ENCODE results near the gene RPL35A. TPM values are rescaled to one million over a fixed set of nuclear protein-coding genes. Genes with fewer than 3 reads are reported as not detected.

RPL35A gene
- total and polyA plus RNA-seq, 9 of the 15 experiments (the other 6 are each of a cell fraction or from before 2014, with no cell fraction given) = 1,475 to 2,942 (median 2,367) TPM

GRCh38 chr3:197950677-197951061 lies 679 bp downstream of the RPL35A start:
- Histone ChIP-seq H3K9ac (ENCODE audit: insufficient read depth in 1 of 2, low read depth in 2 of 2, low read length in 2 of 2) (peak overlapping the region; percentile 88 to 99), H3K9me3 (replicated peaks; ENCODE audit: control insufficient read depth, insufficient read depth, low read depth, low read length) (no peaks in the 10 kb centered on the region), H3K4me1 (replicated peaks in 1 of 2; ENCODE audit: control insufficient read depth in 2 of 2, insufficient read depth in 2 of 2, low read length in 2 of 2) (peaks cover 18 to 22% of the 10 kb centered on the region in 2 experiments; a peak in 4 of 5 replicates), H2AFZ (ENCODE audit: low read depth, low read length) (0 out of 2 replicates have a peak overlapping the region, but pooled peaks have one; percentile 97), H3K9me1 (ENCODE audit: control insufficient read depth, insufficient read depth, low read length) (no peaks in the 10 kb centered on the region), H3K27ac (ENCODE audit: extremely low read depth, low read depth, low read length) (peak overlapping the region; percentile 98), H3K36me3 (ENCODE audit: control insufficient read depth, insufficient read depth, low read length) (peaks cover 54% of the 10 kb centered on the region), H4K20me1 (replicated peaks; ENCODE audit: control insufficient read depth, insufficient read depth, low read length) (peaks cover 11% of the 10 kb centered on the region; the same call in 1 of the 2 replicates), H3K4me3 (peak overlapping the region; percentile 86), H3K4me2 (ENCODE audit: insufficient read depth, low read length) (peak overlapping the region; percentile 98), H3K27me3 (ENCODE audit: control insufficient read depth in 2 of 2, insufficient read depth in 2 of 2, low read length in 2 of 2) (no peaks in the 10 kb centered on the region), H3K79me2 (ENCODE audit: control insufficient read depth, insufficient read depth, low read length) (peaks cover 54% of the 10 kb centered on the region)
- DNase-seq (ENCODE audit: extremely low read depth in 1 of 4, low spot score in 3 of 4) (no peak), ATAC-seq (no peak), FAIRE-seq (no peak)
- no TSS peak for BruUV-seq (replicated peaks)
- in situ Hi-C loops (cut with MboI) = no loop called here
- CTCF ChIA-PET (ENCODE audit: low intra/inter-chr PET ratio) = no interaction called here
- WGBS (ENCODE audit: insufficient coverage, low coverage, missing lambda C conversion rate) = 0% methylated on average over 11 of the region's 11 CpGs
- intact Hi-C loops (cut with micrococcal nuclease) = loop anchor here (1.0 to 10.0 kb wide), 2 partner anchors 10 to 216 kb away; partner anchors contain the start of genes LMLN and RUBCN
- TF ChIP-seq CHD1 (IDR thresholded peaks at IDR 0.05; ENCODE audit: low read length) = peak; percentile 93
- TF ChIP-seq SIN3A (IDR thresholded peaks at IDR 0.05; ENCODE audit: borderline replicate concordance in 2 of 2, control insufficient read depth in 1 of 2, low read depth in 2 of 2, low read length in 2 of 2) = 0 out of 4 replicates have a peak, but pooled peaks of 1 of the 2 experiments have one; percentile 1
- 0 out of 2 replicates have a peak, but pooled peaks have one; percentile 19 for TF ChIP-seq ZC3H8 (IDR thresholded peaks at IDR 0.05)
- no peak for TF ChIP-seq TEAD1 (CRISPR knock-in tag; IDR thresholded peaks at IDR 0.05)
- no peak for TF ChIP-seq ZNF41 (CRISPR knock-in tag; conservative IDR thresholded peaks at IDR 0.05)
- peak; percentile 39 for TF ChIP-seq DACH1 (IDR thresholded peaks at IDR 0.05; ENCODE audit: partially characterized antibody)
- POLR2A ChIA-PET = interaction anchor here (0.6 to 3.1 kb wide), 13 partner anchors 8 to 138 kb away, joined by 3 to 16 read pairs (median 4); a partner anchor contains a TSS

Measured in K562 (cell line).